Kidney (tissue), 14 donors: ENCODE measurements around the gene CAPN14. TPM values are rescaled to one million over a fixed set of nuclear protein-coding genes. Genes with fewer than 3 reads are reported as not detected.

Experiments used
- DNase-seq, 5 donors: peaks; one replicate each; pipeline ENCODE4 v3.0.0-alpha.2; 2013 to 2020
- FAIRE-seq: peaks from 2 replicates; lab custom pipeline; 2012; peaks lifted over from hg19 to GRCh38; lab: Jason Lieb, UNC
- H3K27ac ChIP-seq, 2 donors: one replicate each; pipeline ENCODE4 v1.7.0; 2013; ENCODE audit warnings: low read depth in 2 of 2, low read length in 2 of 2, inconsistent platforms in 1 of 2
- H3K27me3 ChIP-seq: one replicate; pipeline ENCODE4 v1.7.1; 2013; ENCODE audit warnings: low read length, inconsistent platforms; ENCODE audit not compliant: control insufficient read depth, insufficient read depth
- H3K36me3 ChIP-seq, 3 donors: one replicate each; pipeline versions ENCODE4 v1.7.0 to v1.7.1; 2013; ENCODE audit warnings: low read length in 3 of 3, control low read depth in 1 of 3, inconsistent platforms in 1 of 3; ENCODE audit not compliant: insufficient read depth in 3 of 3, control insufficient read depth in 2 of 3
- H3K4me1 ChIP-seq, 3 donors: one replicate each; pipeline versions ENCODE4 v1.7.0 to v1.7.1; 2013; ENCODE audit warnings: low read length in 3 of 3, inconsistent platforms in 1 of 3, low read depth in 1 of 3; ENCODE audit not compliant: control insufficient read depth in 2 of 3, insufficient read depth in 2 of 3
- H3K4me3 ChIP-seq, 3 donors: one replicate each; pipeline versions ENCODE4 v1.7.0 to v1.8.1; 2013; ENCODE audit warnings: low read length in 3 of 3, control low read depth in 1 of 3, inconsistent platforms in 1 of 3
- H3K9ac ChIP-seq, 3 donors: one replicate each; pipeline versions ENCODE4 v1.7.0 to v1.7.1; 2013; ENCODE audit warnings: low read length in 3 of 3, control low read depth in 1 of 3, inconsistent platforms in 1 of 3
- H3K9me3 ChIP-seq, 3 donors: one replicate each; pipeline versions ENCODE4 v1.7.0 to v1.7.1; 2013; ENCODE audit warnings: low read length in 3 of 3, control low read depth in 1 of 3, inconsistent platforms in 1 of 3; ENCODE audit not compliant: control insufficient read depth in 2 of 3, insufficient read depth in 1 of 3
- CTCF ChIP-seq: IDR thresholded peaks from 3 replicates; pipeline ENCODE4 v1.5.1; 2012; ENCODE audit warnings: mild to moderate bottlenecking, moderate library complexity, borderline replicate concordance; ENCODE audit not compliant: insufficient read depth; ENCODE audit errors: extremely low read depth
- intact Hi-C: fragments of 100-400 bp; cut with DNase I; formaldehyde crosslinking; loops from one replicate; pipeline ENCODE4 v1.11.1; 2022
- polyA plus RNA-seq: library from polyadenylated mRNA; stranded (reverse); fragments of 350-450 nt; fragmentation: Illumina TruSeq; extraction: RNeasy Lipid Tissue Mini Kit (QIAGEN cat#74804); gene quantifications from one replicate; pipeline ENCODE4 v1.2.3, GENCODE V29; 2014; ENCODE audit warnings: low read depth, low replicate concordance; ENCODE audit not compliant: insufficient read depth
- total RNA-seq: library from RNA; stranded (reverse); fragmentation: NEBNext Ultra II Directional; extraction: Animal tissue kit (Norgen Biotek cat#: 25700); gene quantifications from one replicate; pipeline ENCODE4 v1.2.1, GENCODE V29; 2021
- donor health status: control.
- donor health status: control.
- donor health status: control.
- donor health status: control.
- donor health status: control.
- donor health status: DM: yes; HTN: yes; CAD: no.
- donor health status: Normal renal cell carcinoma (clear cell type).

CAPN14 gene
- total and polyA plus RNA-seq, 2 donors from 2014 or later, result 0.22 to 0.25 TPM

- TF ChIP-seq CTCF, result no peak
- H3K27ac ChIP-seq, result no peak overlapping the region
- no peaks in the 10 kb centered on the region for H3K27me3 ChIP-seq
- H3K9ac ChIP-seq, result no peak overlapping the region
- FAIRE-seq (no peak), DNase-seq (no peak)
- H3K4me1 ChIP-seq, result no peaks in the 10 kb centered on the region
- H3K4me3 ChIP-seq, result no peak overlapping the region
- intact Hi-C loops, result no loop called here
- H3K9me3 ChIP-seq, result no peaks in the 10 kb centered on the region
- peaks cover 0 to 9% (median 3%) of the 10 kb centered on the region in 3 donors for H3K36me3 ChIP-seq
Measured at GRCh38 chr2:31263636-31264190, 46.4 kb upstream of the CAPN14 start.

GRCh38 chr2:31260870-31261269 is 43.6 kb upstream of the CAPN14 start:
- intact Hi-C loops, result no loop called here
- Histone ChIP-seq H3K9me3 (no peaks in the 10 kb centered on the region), H3K27me3 (no peaks in the 10 kb centered on the region), H3K4me1 (no peaks in the 10 kb centered on the region), H3K36me3 (peaks cover 0 to 9% (median 3%) of the 10 kb centered on the region in 3 donors), H3K9ac (no peak overlapping the region), H3K4me3 (no peak overlapping the region), H3K27ac (no peak overlapping the region)
- FAIRE-seq, result no peak
- no peak for TF ChIP-seq CTCF
- DNase-seq, result no peak

GRCh38 chr2:31259075-31259474 is 41.8 kb upstream of the CAPN14 start:
- H3K4me1 ChIP-seq, result no peaks in the 10 kb centered on the region
- DNase-seq (no peak), FAIRE-seq (no peak)
- no peak overlapping the region for H3K27ac ChIP-seq
- no peaks in the 10 kb centered on the region for H3K27me3 ChIP-seq
- peaks cover 0 to 7% (median 3%) of the 10 kb centered on the region in 3 donors for H3K36me3 ChIP-seq
- no peak for TF ChIP-seq CTCF
- no peak overlapping the region for H3K9ac ChIP-seq
- intact Hi-C loops, result no loop called here
- no peaks in the 10 kb centered on the region for H3K9me3 ChIP-seq
- H3K4me3 ChIP-seq, result no peak overlapping the region

- no peaks in the 10 kb centered on the region for H3K27me3 ChIP-seq
- no peak for FAIRE-seq
Measured at GRCh38 chr2:31258351-31258750, 41.0 kb upstream of the CAPN14 start.

More at GRCh38 chr2:31258351-31258750, 41.0 kb upstream of the CAPN14 start:
- H3K4me1 ChIP-seq, result no peaks in the 10 kb centered on the region
- intact Hi-C loops, result no loop called here
- TF ChIP-seq CTCF, result no peak
- no peak overlapping the region for H3K4me3 ChIP-seq
- H3K27ac ChIP-seq, result no peak overlapping the region
- no peak overlapping the region for H3K9ac ChIP-seq
- peaks cover 0 to 5% (median 3%) of the 10 kb centered on the region in 3 donors for H3K36me3 ChIP-seq
- no peaks in the 10 kb centered on the region for H3K9me3 ChIP-seq
- no peak for DNase-seq
